OCI-LY1 (cell line): ENCODE data around the gene CYB5RL.
"Not testable (repeated sequence)": the region's sequence is repeated elsewhere in the genome, so short reads cannot be mapped to it uniquely, and the experiment has no call there.

Experiments
- H2AFZ ChIP-seq: fragments of 200-600 bp; sonication (generic), shearing (Covaris generic); 2 replicates; pipeline ENCODE4 v1.6.0; 2014; ENCODE audit warnings: antibody characterized with exemption, mild to moderate bottlenecking, low read length
- H3F3A ChIP-seq: fragments of 200-600 bp; sonication (generic), shearing (Covaris generic); 2 replicates; pipeline ENCODE4 v1.6.0; 2014; ENCODE audit warnings: mild to moderate bottlenecking, antibody characterized with exemption, low read length, moderate library complexity; ENCODE audit not compliant: insufficient read depth
- H3K27ac ChIP-seq: fragments of 200-600 bp; sonication (generic); 2 replicates; pipeline ENCODE4 v1.5.1; 2014; ENCODE audit warnings: low read length, mixed run types, mild to moderate bottlenecking, low read depth; ENCODE audit not compliant: poor library complexity, severe bottlenecking
- H3K27me3 ChIP-seq: fragments of 200-600 bp; sonication (generic); 2 replicates; pipeline ENCODE4 v1.6.0; 2014; ENCODE audit warnings: antibody characterized with exemption, mild to moderate bottlenecking, low read length, moderate library complexity; ENCODE audit not compliant: insufficient read depth
- H3K36me3 ChIP-seq: fragments of 200-600 bp; sonication (generic); 2 replicates; pipeline ENCODE4 v1.6.1; 2014; ENCODE audit warnings: mild to moderate bottlenecking, antibody characterized with exemption, low read length, moderate library complexity, mixed read lengths; ENCODE audit not compliant: insufficient read depth
- H3K4me1 ChIP-seq: fragments of 200-600 bp; sonication (generic); 2 replicates; pipeline ENCODE4 v1.5.1; 2014; ENCODE audit warnings: mild to moderate bottlenecking, low read length, moderate library complexity; ENCODE audit not compliant: insufficient read depth, severe bottlenecking
- H3K4me2 ChIP-seq: fragments of 200-600 bp; sonication (generic), shearing (Covaris generic); 2 replicates; pipeline ENCODE4 v1.6.1; 2014; ENCODE audit warnings: low read length
- H3K4me3 ChIP-seq: fragments of 200-600 bp; sonication (generic); 2 replicates; pipeline ENCODE4 v1.5.1; 2014; ENCODE audit warnings: low read length, low read depth, mild to moderate bottlenecking, mixed read lengths; ENCODE audit not compliant: poor library complexity, severe bottlenecking
- H3K79me2 ChIP-seq: fragments of 200-600 bp; shearing (Covaris generic); 2 replicates; pipeline ENCODE4 v1.6.1; 2016; ENCODE audit warnings: mixed run types, low read length, mixed read lengths; ENCODE audit not compliant: insufficient read depth
- H3K9ac ChIP-seq: fragments of 200-600 bp; sonication (generic), shearing (Covaris generic); 2 replicates; pipeline ENCODE4 v1.6.1; 2014; ENCODE audit warnings: mild to moderate bottlenecking, low read length, mixed read lengths
- H3K9me2 ChIP-seq: fragments of 200-600 bp; sonication (generic), shearing (Covaris generic); 2 replicates; pipeline ENCODE4 v1.6.1; 2014; ENCODE audit warnings: low read depth, mild to moderate bottlenecking, low read length, mixed read lengths
- H3K9me3 ChIP-seq: fragments of 200-600 bp; shearing (Covaris generic); 2 replicates; pipeline ENCODE4 v1.6.1; 2014; ENCODE audit warnings: low read length, mixed read lengths
- H4K20me1 ChIP-seq: fragments of 200-600 bp; sonication (generic), shearing (Covaris generic); 2 replicates; pipeline ENCODE4 v1.6.0; 2016; ENCODE audit warnings: mild to moderate bottlenecking, low read length; ENCODE audit not compliant: insufficient read depth
- CTCF ChIP-seq: fragments of 200-600 bp; sonication (generic), shearing (Covaris generic); IDR thresholded peaks from 2 replicates; pipeline ENCODE4 v1.5.1; 2017; ENCODE audit warnings: mild to moderate bottlenecking, antibody characterized with exemption, low read length, moderate library complexity, mixed read lengths
- EZH2 ChIP-seq: fragments of 200-600 bp; sonication (generic), shearing (Covaris generic); IDR thresholded peaks from 2 replicates; pipeline ENCODE4 v1.8.0; 2017; ENCODE audit warnings: borderline replicate concordance, mixed run types, mild to moderate bottlenecking, antibody characterized with exemption, low read length, moderate library complexity, mixed read lengths

Gene CYB5RL

GRCh38 chr1:54237586-54237985, 37.8 kb upstream of the CYB5RL start:
- no peak overlapping the region for H3K4me2 ChIP-seq
- no peaks in the 10 kb centered on the region for H3K36me3 ChIP-seq
- TF ChIP-seq EZH2, result no peak
- no peak for TF ChIP-seq CTCF
- no peaks in the 10 kb centered on the region for H3K79me2 ChIP-seq
- H3K9ac ChIP-seq, result no peak overlapping the region
- no peaks in the 10 kb centered on the region for H3K9me2 ChIP-seq
- H2AFZ ChIP-seq, result no peak overlapping the region
- H3K4me3 ChIP-seq, result no peak overlapping the region
- no peaks in the 10 kb centered on the region for H3K4me1 ChIP-seq
- H3F3A ChIP-seq, result no peaks in the 10 kb centered on the region
- no peaks in the 10 kb centered on the region for H4K20me1 ChIP-seq
- H3K9me3 ChIP-seq, result no peaks in the 10 kb centered on the region
- H3K27me3 ChIP-seq, result no peaks in the 10 kb centered on the region
- no peak overlapping the region for H3K27ac ChIP-seq

GRCh38 chr1:54234284-54234683, 34.5 kb upstream of the CYB5RL start:
- Histone ChIP-seq H2AFZ (no peak overlapping the region), H3K4me2 (no peak overlapping the region), H3K79me2 (no peaks in the 10 kb centered on the region), H3K27me3 (no peaks in the 10 kb centered on the region), H3K9me3 (no peaks in the 10 kb centered on the region), H3K27ac (no peak overlapping the region), H3K9ac (no peak overlapping the region), H3K36me3 (no peaks in the 10 kb centered on the region), H3K4me3 (no peak overlapping the region), H3F3A (no peaks in the 10 kb centered on the region), H3K4me1 (no peaks in the 10 kb centered on the region), H3K9me2 (no peaks in the 10 kb centered on the region), H4K20me1 (no peaks in the 10 kb centered on the region)
- TF ChIP-seq CTCF (no peak), EZH2 (no peak)

- H3K9me3 ChIP-seq, H3K27ac ChIP-seq, H2AFZ ChIP-seq, H3K79me2 ChIP-seq, H3K4me1 ChIP-seq, H4K20me1 ChIP-seq, H3K27me3 ChIP-seq, H3F3A ChIP-seq, H3K4me2 ChIP-seq, H3K9ac ChIP-seq, H3K4me3 ChIP-seq, H3K9me2 ChIP-seq, H3K36me3 ChIP-seq: not testable (repeated sequence)
Observed at GRCh38 chr1:54233196-54233595, 33.4 kb upstream of the CYB5RL start.

GRCh38 chr1:54230507-54231339, 30.9 kb upstream of the CYB5RL start:
- Histone ChIP-seq H3K9me3 (no peaks in the 10 kb centered on the region), H4K20me1 (no peaks in the 10 kb centered on the region), H3K4me3 (no peak overlapping the region), H3K79me2 (no peaks in the 10 kb centered on the region), H3K36me3 (no peaks in the 10 kb centered on the region), H3K9ac (no peak overlapping the region), H3F3A (no peaks in the 10 kb centered on the region), H2AFZ (no peak overlapping the region), H3K4me2 (no peak overlapping the region), H3K9me2 (no peaks in the 10 kb centered on the region), H3K27ac (no peak overlapping the region), H3K4me1 (no peaks in the 10 kb centered on the region), H3K27me3 (no peaks in the 10 kb centered on the region)
- TF ChIP-seq CTCF (no peak), EZH2 (no peak)
